Measurements from ENCODE around the gene ADCK2.

The ADCK2 gene

DNA sequence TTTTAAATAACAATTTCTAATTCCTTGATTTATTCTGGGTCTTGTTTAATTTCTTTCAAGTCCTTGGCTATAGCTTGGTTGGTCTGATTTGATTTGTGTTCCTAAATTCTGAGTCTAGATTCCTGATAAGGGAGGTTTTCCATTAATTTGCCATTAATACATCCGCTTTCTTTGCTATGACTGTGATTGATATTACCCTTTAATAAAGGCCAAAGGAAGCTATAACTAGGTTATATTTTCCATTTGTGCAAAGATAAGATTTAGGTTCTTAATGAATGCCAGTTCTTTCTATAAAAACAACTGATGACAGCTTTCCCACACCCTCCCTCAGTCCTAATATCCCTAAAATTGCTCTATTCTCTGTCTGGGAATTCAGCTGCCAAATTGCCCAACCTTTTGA, 52.0 kb downstream of the ADCK2 start:
- Histone ChIP-seq H3K36me3 (ENCODE audit: low read depth) (0 out of 2 replicates have a peak, but pooled peaks cover 3% of the 10 kb centered on the region), H3K9me3 (ENCODE audit: severe bottlenecking) (no peaks in the 10 kb centered on the region), H3K4me3 (ENCODE audit: severe bottlenecking) (no peak overlapping the region), H3K27me3 (ENCODE audit: insufficient read depth, poor library complexity, severe bottlenecking) (no peaks in the 10 kb centered on the region), H3K27ac (ENCODE audit: poor library complexity, severe bottlenecking) (no peak overlapping the region), H3K4me1 (ENCODE audit: insufficient read depth, poor library complexity, severe bottlenecking) (no peaks in the 10 kb centered on the region)
- TF ChIP-seq CTCF (IDR thresholded peaks at IDR 0.05; ENCODE audit: poor library complexity, severe bottlenecking) = no peak
- ATAC-seq (ENCODE audit: low read depth) (no peak), DNase-seq (ENCODE audit: low spot score) (no peak)

- no peak overlapping the region for H3K4me3 ChIP-seq (ENCODE audit: severe bottlenecking)
- no peak overlapping the region for H3K27ac ChIP-seq (ENCODE audit: poor library complexity, severe bottlenecking)
- no peaks in the 10 kb centered on the region for H3K4me1 ChIP-seq (ENCODE audit: insufficient read depth, poor library complexity, severe bottlenecking)
- H3K9me3 ChIP-seq (ENCODE audit: severe bottlenecking) = no peaks in the 10 kb centered on the region
- ATAC-seq (ENCODE audit: low read depth) (0 out of 3 replicates have a peak, but pooled peaks have one; percentile 29), DNase-seq (ENCODE audit: low spot score) (no peak)
- H3K36me3 ChIP-seq (ENCODE audit: low read depth) = 0 out of 2 replicates have a peak, but pooled peaks cover 3% of the 10 kb centered on the region
- H3K27me3 ChIP-seq (ENCODE audit: insufficient read depth, poor library complexity, severe bottlenecking) = no peaks in the 10 kb centered on the region
- peak; percentile 59 for TF ChIP-seq CTCF (IDR thresholded peaks at IDR 0.05; ENCODE audit: poor library complexity, severe bottlenecking)
Measured at GRCh38 chr7:140726281-140726680, 53.5 kb downstream of the ADCK2 start.

DNA sequence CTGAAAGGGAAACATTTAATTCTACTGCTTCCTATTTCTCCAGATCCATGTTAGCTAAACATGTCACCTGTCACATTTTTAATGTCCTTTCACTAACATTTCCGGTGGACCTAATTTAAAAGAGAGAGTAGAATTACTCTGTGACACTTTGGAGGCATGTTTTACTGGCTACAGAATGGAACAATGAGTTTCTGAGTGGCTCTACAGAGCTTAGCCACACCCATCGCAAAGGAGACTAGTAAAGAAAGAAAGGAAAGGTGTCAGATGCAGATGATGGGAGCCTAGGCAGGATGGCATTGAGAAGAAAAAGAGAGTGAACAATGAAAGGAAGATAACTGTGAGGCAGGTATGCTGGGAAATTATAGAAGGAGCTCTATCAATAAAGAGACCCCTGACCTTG, 59.7 kb downstream of the ADCK2 start:
- DNase-seq (ENCODE audit: low spot score) = no peak
- Histone ChIP-seq H3K27ac (ENCODE audit: poor library complexity, severe bottlenecking) (no peak overlapping the region), H3K36me3 (ENCODE audit: low read depth) (peaks cover 12% of the 10 kb centered on the region; the same call in 1 of the 2 replicates), H3K4me1 (ENCODE audit: insufficient read depth, poor library complexity, severe bottlenecking) (no peaks in the 10 kb centered on the region), H3K4me3 (ENCODE audit: severe bottlenecking) (no peak overlapping the region), H3K27me3 (ENCODE audit: insufficient read depth, poor library complexity, severe bottlenecking) (no peaks in the 10 kb centered on the region), H3K9me3 (ENCODE audit: severe bottlenecking) (no peaks in the 10 kb centered on the region)
- no peak for TF ChIP-seq CTCF (IDR thresholded peaks at IDR 0.05; ENCODE audit: poor library complexity, severe bottlenecking)
- ATAC-seq (ENCODE audit: low read depth) = no peak

DNA sequence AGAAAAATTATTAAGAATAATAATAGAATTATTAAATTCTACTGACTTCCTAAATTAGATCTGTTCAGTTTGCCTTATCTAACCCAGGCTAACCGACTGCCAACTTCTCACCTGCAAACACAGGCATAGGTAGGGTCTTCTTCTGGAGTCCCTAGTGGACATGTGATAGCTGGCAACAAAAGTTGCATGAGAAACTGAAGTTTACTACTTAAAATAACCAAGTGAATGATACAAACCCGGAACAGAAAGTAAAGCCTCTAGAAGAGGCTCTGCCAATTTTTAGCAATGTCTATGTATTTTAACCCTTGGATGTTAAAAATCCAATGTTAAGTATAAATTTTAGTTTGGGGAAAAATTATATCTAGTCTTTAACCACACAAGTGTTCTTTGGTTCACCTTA, 61.4 kb downstream of the ADCK2 start:
- Histone ChIP-seq H3K36me3 (ENCODE audit: low read depth) (peaks cover 15% of the 10 kb centered on the region; the same call in 1 of the 2 replicates), H3K27me3 (ENCODE audit: insufficient read depth, poor library complexity, severe bottlenecking) (no peaks in the 10 kb centered on the region)
- ATAC-seq (ENCODE audit: low read depth) = no peak

More for the DNA sequence above, 61.4 kb downstream of the ADCK2 start:
- Histone ChIP-seq H3K9me3 (ENCODE audit: severe bottlenecking) (no peaks in the 10 kb centered on the region), H3K4me3 (ENCODE audit: severe bottlenecking) (no peak overlapping the region), H3K27ac (ENCODE audit: poor library complexity, severe bottlenecking) (no peak overlapping the region), H3K4me1 (ENCODE audit: insufficient read depth, poor library complexity, severe bottlenecking) (no peaks in the 10 kb centered on the region)
- no peak for TF ChIP-seq CTCF (IDR thresholded peaks at IDR 0.05; ENCODE audit: poor library complexity, severe bottlenecking)
- DNase-seq (ENCODE audit: low spot score) = no peak
